Adrenal gland (tissue), 12 donors: Measurements from ENCODE around the gene FGD3. TPM values are rescaled to one million over a fixed set of nuclear protein-coding genes. Genes with fewer than 3 reads are reported as not detected.

Experiments used
- DNase-seq, 7 donors: peaks; one replicate each; pipeline ENCODE4 v3.0.0-alpha.2; 2019 to 2020
- H3K27ac ChIP-seq, 5 donors: fragments of 200-600 bp; sonication (generic) in 4 of 5; 1 replicate in 3 of 5; 2 replicates in 2 of 5; pipeline versions ENCODE4 v1.5.1 to v1.8.0; 2016 to 2020; ENCODE audit warnings: mild to moderate bottlenecking in 1 of 5
- H3K27me3 ChIP-seq: fragments of 200-600 bp; 2 replicates; pipeline ENCODE4 v1.8.0; 2021
- H3K36me3 ChIP-seq, 2 donors: fragments of 200-600 bp; replicated peaks in 1 of 2; 1 replicate in 1 of 2; 2 replicates in 1 of 2; pipeline versions ENCODE4 v1.5.1 to v1.8.0; 2018 to 2022
- H3K4me1 ChIP-seq, 2 donors: fragments of 200-600 bp; replicated peaks in 1 of 2; 1 replicate in 1 of 2; 2 replicates in 1 of 2; pipeline versions ENCODE4 v1.5.1 to v1.8.0; 2018 to 2021
- H3K4me3 ChIP-seq, 4 donors: fragments of 200-600 bp; sonication (generic) in 3 of 4; one replicate each; pipeline ENCODE4 v1.5.1; 2016 to 2018
- H3K9me3 ChIP-seq, 3 donors: fragments of 200-600 bp; sonication (generic) in 1 of 3; replicated peaks in 1 of 3; 1 replicate in 2 of 3; 2 replicates in 1 of 3; pipeline versions ENCODE4 v1.5.1 to v1.8.0; 2016 to 2021
- POLR2A ChIP-seq, 2 donors: fragments of 450-650 bp; IDR thresholded peaks; one replicate each; pipeline ENCODE4 v1.6.1; 2017; ENCODE audit warnings: antibody characterized with exemption in 2 of 2, mild to moderate bottlenecking in 2 of 2, moderate library complexity in 1 of 2
- WGBS, 4 donors: extraction: QIAGEN DNeasy Blood & Tissue Kit in 2 of 4; methylation state at CpG; one replicate each; pipeline versions ENCODE4 v1.1.5 to v1.1.7; 2013 to 2017; 5-methylcytosine and 5-hydroxymethylcytosine counted together
- intact Hi-C, 2 donors: fragments of 100-400 bp; cut with DNase I; formaldehyde crosslinking; loops; one replicate each; pipeline versions ENCODE4 v1.14.1 to v1.15.0; 2022 to 2023
- polyA plus RNA-seq, 3 donors: library from polyadenylated mRNA; stranded (reverse); fragments of 200-250 nt in 2 of 3; fragments of 350-450 nt in 1 of 3; fragmentation: Illumina TruSeq in 1 of 3; extraction: RNeasy Lipid Tissue Mini Kit (QIAGEN cat#74804) in 1 of 3; gene quantifications; one replicate each; pipeline ENCODE4 v1.2.3, GENCODE V29; 2013 to 2014
- total RNA-seq, 9 donors: library from RNA; depleted of rRNA in 4 of 9; stranded (reverse); fragments of >200 nt in 4 of 9; fragments of 120-200 nt in 1 of 9; fragmentation: NEBNext Ultra II Directional in 1 of 9; extraction: Animal tissue kit (Norgen Biotek cat#: 25700) in 1 of 9; gene quantifications; one replicate each; pipeline versions ENCODE4 v1.1.0 to v1.2.4, GENCODE V29; 2013 to 2023
- TF ChIP-seq, protein P1 (sequence below), 6 experiments: fragments of 450-650 bp in 4 of 6; fragments of 200-600 bp in 2 of 6; sonication (generic) in 1 of 6; IDR thresholded peaks; 1 replicate in 5 of 6; 2 replicates in 1 of 6; pipeline versions ENCODE4 v1.5.1 to v1.8.0; 2016 to 2021; ENCODE audit warnings: antibody characterized with exemption in 6 of 6, mild to moderate bottlenecking in 2 of 6, moderate library complexity in 1 of 6
- donor health status: healthy with polysubstance abuse.
- donor health status: Bipolar disorder and iron deficiency.
- donor health status: DM: yes; HTN: yes; CAD: no.
- donor health status: DM: no; HTN: no; CAD: no.
- donor health status: DM: no; HTN: no; CAD: no.
- donor health status: DM: yes; HTN: yes; CAD: no.

FGD3 gene
- total and polyA plus RNA-seq, 12 donors: 0.89 to 7.6 (median 5.6) TPM

GRCh38 chr9:92960561-92961290, 13.4 kb downstream of the FGD3 start:
- Histone ChIP-seq H3K4me3 (no peak overlapping the region), H3K27me3 (no peaks in the 10 kb centered on the region), H3K9me3 (no peaks in the 10 kb centered on the region), H3K4me1 (no peaks in the 10 kb centered on the region), H3K27ac (no peak overlapping the region), H3K36me3 (no peaks in the 10 kb centered on the region)
- no peak for DNase-seq
- intact Hi-C loops: no loop called here
- WGBS, 4 donors: 93 to 100% (median 99%) methylated on average over 1 to 3 of the region's 3 CpGs
- TF ChIP-seq POLR2A (IDR thresholded peaks at IDR 0.05): no peak
- TF ChIP-seq, protein P1, sequence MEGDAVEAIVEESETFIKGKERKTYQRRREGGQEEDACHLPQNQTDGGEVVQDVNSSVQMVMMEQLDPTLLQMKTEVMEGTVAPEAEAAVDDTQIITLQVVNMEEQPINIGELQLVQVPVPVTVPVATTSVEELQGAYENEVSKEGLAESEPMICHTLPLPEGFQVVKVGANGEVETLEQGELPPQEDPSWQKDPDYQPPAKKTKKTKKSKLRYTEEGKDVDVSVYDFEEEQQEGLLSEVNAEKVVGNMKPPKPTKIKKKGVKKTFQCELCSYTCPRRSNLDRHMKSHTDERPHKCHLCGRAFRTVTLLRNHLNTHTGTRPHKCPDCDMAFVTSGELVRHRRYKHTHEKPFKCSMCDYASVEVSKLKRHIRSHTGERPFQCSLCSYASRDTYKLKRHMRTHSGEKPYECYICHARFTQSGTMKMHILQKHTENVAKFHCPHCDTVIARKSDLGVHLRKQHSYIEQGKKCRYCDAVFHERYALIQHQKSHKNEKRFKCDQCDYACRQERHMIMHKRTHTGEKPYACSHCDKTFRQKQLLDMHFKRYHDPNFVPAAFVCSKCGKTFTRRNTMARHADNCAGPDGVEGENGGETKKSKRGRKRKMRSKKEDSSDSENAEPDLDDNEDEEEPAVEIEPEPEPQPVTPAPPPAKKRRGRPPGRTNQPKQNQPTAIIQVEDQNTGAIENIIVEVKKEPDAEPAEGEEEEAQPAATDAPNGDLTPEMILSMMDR (IDR thresholded peaks at IDR 0.05): no peak

DNA sequence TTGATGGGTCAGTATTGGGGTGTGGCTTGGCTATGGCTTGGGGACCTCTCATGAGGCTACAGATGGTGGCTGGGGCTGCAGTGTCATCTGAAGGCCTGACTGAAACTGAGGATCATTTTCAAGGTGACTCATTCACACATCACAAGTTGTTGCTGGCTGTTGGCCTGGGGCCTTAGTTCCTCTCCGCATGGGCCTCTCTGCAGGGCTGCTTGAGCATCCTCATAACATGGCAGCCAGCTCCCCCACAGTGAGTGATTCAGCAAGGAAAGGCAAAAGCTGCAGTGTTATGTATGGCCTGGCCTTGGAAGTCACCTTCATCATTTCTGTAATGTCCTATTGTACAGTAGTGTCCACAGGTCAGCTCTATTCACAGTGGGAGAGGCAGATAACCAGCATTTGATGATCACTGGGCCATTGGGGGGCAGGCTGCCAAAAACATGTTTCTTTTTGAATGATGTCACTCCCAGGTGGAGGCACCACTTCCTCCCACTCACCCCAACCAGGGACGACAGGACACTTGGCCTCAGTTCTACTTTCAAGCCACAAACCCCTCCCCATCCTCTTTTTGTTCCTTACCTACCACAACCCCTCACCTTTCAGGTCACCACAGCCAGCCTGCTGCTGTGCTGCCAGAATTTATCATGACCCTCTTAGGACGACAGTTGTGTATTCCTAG, 14.4 kb downstream of the FGD3 start:
- intact Hi-C loops: no loop called here
- Histone ChIP-seq H3K4me3 (no peak overlapping the region), H3K27ac (no peak overlapping the region), H3K36me3 (no peaks in the 10 kb centered on the region), H3K4me1 (no peaks in the 10 kb centered on the region), H3K9me3 (no peaks in the 10 kb centered on the region), H3K27me3 (no peaks in the 10 kb centered on the region)
- DNase-seq: no peak
- WGBS, 4 donors: 72 to 78% (median 77%) methylated on average over 2 to 3 of the region's 3 CpGs
- TF ChIP-seq, protein P1 (IDR thresholded peaks at IDR 0.05): no peak
- no peak for TF ChIP-seq POLR2A (IDR thresholded peaks at IDR 0.05)

- Histone ChIP-seq H3K27ac (no peak overlapping the region), H3K27me3 (no peaks in the 10 kb centered on the region), H3K4me1 (no peaks in the 10 kb centered on the region), H3K4me3 (no peak overlapping the region), H3K36me3 (no peaks in the 10 kb centered on the region), H3K9me3 (no peaks in the 10 kb centered on the region)
- 90 to 97% (median 95%) methylated on average over 2 of the region's 2 CpGs; no CpG with 5 or more reads in 1 of the 4 donors for WGBS, 4 donors
- intact Hi-C loops: no loop called here
- DNase-seq: no peak
- no peak for TF ChIP-seq POLR2A (IDR thresholded peaks at IDR 0.05)
Observed at GRCh38 chr9:92962303-92962649, 15.0 kb downstream of the FGD3 start.

DNA sequence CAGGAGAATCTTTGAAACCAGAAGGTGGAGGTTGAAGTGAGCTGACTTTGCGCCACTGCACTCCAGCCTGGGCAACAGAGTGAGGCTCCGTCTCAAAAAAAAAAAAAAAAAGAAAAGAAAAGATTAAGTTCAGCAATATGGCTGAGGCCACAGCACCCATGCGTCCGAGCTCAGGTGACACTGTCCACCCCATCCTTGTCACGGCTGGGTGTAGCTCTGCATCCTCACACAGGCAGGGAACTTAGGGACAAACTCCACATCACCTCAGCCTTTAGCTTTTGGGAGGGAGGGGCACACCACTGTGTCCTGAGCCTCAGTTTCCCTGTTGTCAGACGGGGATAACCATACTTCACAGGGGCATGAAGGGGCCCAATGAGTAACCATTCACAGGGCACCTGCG, 15.5 kb downstream of the FGD3 start:
- intact Hi-C loops: no loop called here
- H3K27ac ChIP-seq: no peak overlapping the region
- TF ChIP-seq POLR2A (IDR thresholded peaks at IDR 0.05): no peak
- TF ChIP-seq, protein P1 (IDR thresholded peaks at IDR 0.05): no peak
- 88 to 94% (median 93%) methylated on average over 7 of the region's 7 CpGs for WGBS, 4 donors
- no peaks in the 10 kb centered on the region for H3K4me1 ChIP-seq
- H3K9me3 ChIP-seq: no peaks in the 10 kb centered on the region
- no peaks in the 10 kb centered on the region for H3K36me3 ChIP-seq
- no peaks in the 10 kb centered on the region for H3K27me3 ChIP-seq
- H3K4me3 ChIP-seq: no peak overlapping the region
- DNase-seq: no peak
